Body of pancreas (tissue), 4 donors: Measurements from ENCODE around the gene TBX4. TPM values are rescaled to one million over a fixed set of nuclear protein-coding genes. Genes with fewer than 3 reads are reported as not detected.

Source experiments
- ATAC-seq: fragments of 150-250 bp; one replicate; pipeline ENCODE4 v1.9.1; 2016
- DNase-seq, 4 donors: peaks; one replicate each; pipeline ENCODE4 v3.0.0-alpha.2; 2019
- H3K27ac ChIP-seq, 4 donors: fragments of 200-600 bp; sonication (generic); 1 replicate in 3 of 4; 2 replicates in 1 of 4; pipeline versions ENCODE4 v1.5.1 to v1.6.1; 2016 to 2019; ENCODE audit warnings: mild to moderate bottlenecking in 1 of 4, mixed read lengths in 1 of 4, moderate library complexity in 1 of 4
- H3K27me3 ChIP-seq, 2 donors: fragments of 200-600 bp; sonication (generic); one replicate each; pipeline ENCODE4 v1.6.0; 2016; ENCODE audit warnings: mild to moderate bottlenecking in 1 of 2
- H3K36me3 ChIP-seq, 2 donors: fragments of 200-600 bp; sonication (generic); replicated peaks in 1 of 2; 2 replicates each; pipeline ENCODE4 v1.5.1; 2016; ENCODE audit warnings: low read depth in 2 of 2; ENCODE audit not compliant: insufficient read depth in 1 of 2
- H3K4me1 ChIP-seq: fragments of 200-600 bp; sonication (generic); one replicate; pipeline ENCODE4 v1.6.0; 2016
- H3K4me3 ChIP-seq, 2 donors: fragments of 200-600 bp; sonication (generic); 1 replicate in 1 of 2; 2 replicates in 1 of 2; pipeline ENCODE4 v1.5.1; 2016 to 2019
- H3K9me3 ChIP-seq, 3 donors: fragments of 200-600 bp; sonication (generic); 1 replicate in 2 of 3; 2 replicates in 1 of 3; pipeline ENCODE4 v1.5.1; 2016
- POLR2A ChIP-seq, 3 donors: fragments of 450-650 bp; IDR thresholded peaks; one replicate each; pipeline ENCODE4 v1.6.1; 2016; ENCODE audit warnings: antibody characterized with exemption in 3 of 3, mild to moderate bottlenecking in 2 of 3
- WGBS, 2 donors: methylation state at CpG; one replicate each; pipeline ENCODE4 v1.1.5; 2017; 5-methylcytosine and 5-hydroxymethylcytosine counted together
- intact Hi-C: fragments of 100-400 bp; cut with DNase I; formaldehyde crosslinking; loops from one replicate; pipeline ENCODE4 v1.15.1; 2023
- total RNA-seq, 2 donors: library from RNA; depleted of rRNA; stranded (reverse); fragments of >200 nt; gene quantifications; one replicate each; pipeline ENCODE4 v1.1.0, GENCODE V29; 2016
- TF ChIP-seq, protein P1 (sequence below), 7 experiments: fragments of 450-650 bp in 4 of 7; fragments of 200-600 bp in 3 of 7; sonication (generic) in 3 of 7; IDR thresholded peaks; one replicate each; pipeline ENCODE4 v1.5.1; 2016 to 2019; ENCODE audit warnings: antibody characterized with exemption in 7 of 7

Gene TBX4
- total RNA-seq, 2 donors from 2014 or later, result not detected

DNA sequence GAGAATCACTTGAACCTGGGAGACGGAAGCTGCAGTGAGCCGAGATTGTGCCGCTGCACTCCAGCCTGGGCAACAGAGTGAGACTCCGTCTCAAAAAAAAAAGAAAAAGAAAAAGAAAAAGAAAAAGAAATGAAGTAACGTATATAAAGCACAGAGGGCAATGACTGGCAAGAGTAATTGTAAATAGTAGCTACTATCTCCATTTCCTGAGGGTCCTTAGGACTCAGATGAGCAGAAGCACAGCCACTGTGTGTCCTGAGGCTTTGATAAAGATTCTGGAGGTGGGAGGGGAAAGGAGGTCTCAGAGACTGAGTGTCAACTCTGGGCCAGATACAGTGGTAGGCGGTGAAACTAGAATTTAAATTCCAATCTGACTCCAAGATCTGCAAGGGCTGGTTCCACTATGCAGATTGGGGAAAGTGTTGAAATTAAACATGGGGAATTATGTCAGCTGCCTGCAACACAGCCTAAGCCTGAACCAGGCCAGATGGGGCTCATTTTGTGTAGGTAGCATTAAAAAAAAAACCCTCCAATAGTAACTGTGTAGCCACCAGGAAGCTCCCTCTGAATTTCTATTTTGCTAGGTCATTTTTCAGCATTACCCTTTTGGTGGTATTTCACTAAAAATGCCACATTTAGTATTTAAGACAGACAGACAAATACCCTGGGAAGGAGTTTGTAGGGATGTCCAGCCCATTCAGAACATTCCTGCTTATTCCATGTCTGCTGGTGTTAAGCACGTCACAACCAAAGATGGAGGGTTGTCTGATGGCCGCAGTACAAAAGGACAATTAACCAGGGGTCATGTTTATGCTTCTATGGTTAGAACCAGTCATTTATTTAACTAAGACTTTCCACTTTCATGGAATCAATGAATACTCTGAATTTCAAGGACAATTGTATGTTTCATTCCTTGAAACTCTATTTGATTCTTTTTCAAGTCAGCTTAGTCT is 46.1 kb downstream of the TBX4 start:
- intact Hi-C loops, result no loop called here
- TF ChIP-seq, protein P1, sequence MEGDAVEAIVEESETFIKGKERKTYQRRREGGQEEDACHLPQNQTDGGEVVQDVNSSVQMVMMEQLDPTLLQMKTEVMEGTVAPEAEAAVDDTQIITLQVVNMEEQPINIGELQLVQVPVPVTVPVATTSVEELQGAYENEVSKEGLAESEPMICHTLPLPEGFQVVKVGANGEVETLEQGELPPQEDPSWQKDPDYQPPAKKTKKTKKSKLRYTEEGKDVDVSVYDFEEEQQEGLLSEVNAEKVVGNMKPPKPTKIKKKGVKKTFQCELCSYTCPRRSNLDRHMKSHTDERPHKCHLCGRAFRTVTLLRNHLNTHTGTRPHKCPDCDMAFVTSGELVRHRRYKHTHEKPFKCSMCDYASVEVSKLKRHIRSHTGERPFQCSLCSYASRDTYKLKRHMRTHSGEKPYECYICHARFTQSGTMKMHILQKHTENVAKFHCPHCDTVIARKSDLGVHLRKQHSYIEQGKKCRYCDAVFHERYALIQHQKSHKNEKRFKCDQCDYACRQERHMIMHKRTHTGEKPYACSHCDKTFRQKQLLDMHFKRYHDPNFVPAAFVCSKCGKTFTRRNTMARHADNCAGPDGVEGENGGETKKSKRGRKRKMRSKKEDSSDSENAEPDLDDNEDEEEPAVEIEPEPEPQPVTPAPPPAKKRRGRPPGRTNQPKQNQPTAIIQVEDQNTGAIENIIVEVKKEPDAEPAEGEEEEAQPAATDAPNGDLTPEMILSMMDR (IDR thresholded peaks at IDR 0.05), result no peak
- no peak for TF ChIP-seq POLR2A (IDR thresholded peaks at IDR 0.05)
- 91% methylated on average over 8 of the region's 8 CpGs for WGBS, 2 donors

DNA sequence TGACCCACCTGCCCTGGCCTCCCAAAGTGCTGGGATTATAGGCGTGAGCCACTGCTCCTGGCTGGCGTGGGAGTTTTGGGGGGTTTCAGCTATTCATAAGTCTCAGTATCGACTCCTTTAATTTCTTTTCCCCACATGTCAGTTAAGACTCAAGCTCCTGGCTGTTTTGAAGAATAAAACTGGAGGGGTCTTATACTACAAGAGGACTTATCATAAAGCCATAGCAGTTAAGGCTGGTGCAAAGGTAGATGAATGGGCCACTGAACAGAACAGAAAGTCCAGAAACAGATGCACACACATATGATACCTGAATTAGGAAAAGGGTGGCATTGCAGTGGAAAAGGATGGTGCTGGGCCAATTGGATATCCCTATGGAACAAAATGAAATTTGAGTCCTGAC is 47.4 kb downstream of the TBX4 start:
- intact Hi-C loops, result no loop called here
- Histone ChIP-seq H3K36me3 (no peaks in the 10 kb centered on the region), H3K4me3 (no peak overlapping the region), H3K4me1 (no peaks in the 10 kb centered on the region), H3K9me3 (no peaks in the 10 kb centered on the region), H3K27ac (no peak overlapping the region), H3K27me3 (no peaks in the 10 kb centered on the region)
- TF ChIP-seq POLR2A (IDR thresholded peaks at IDR 0.05), result no peak
- TF ChIP-seq, protein P1 (IDR thresholded peaks at IDR 0.05), result no peak
- ATAC-seq (no peak), DNase-seq (no peak)
- WGBS, 2 donors, result 92 to 100% methylated on average over 3 of the region's 3 CpGs

More for the DNA sequence above, 46.1 kb downstream of the TBX4 start:
- no peak for ATAC-seq
- no peaks in the 10 kb centered on the region for H3K9me3 ChIP-seq
- H3K4me1 ChIP-seq, result no peaks in the 10 kb centered on the region
- H3K36me3 ChIP-seq, result no peaks in the 10 kb centered on the region
- no peak overlapping the region for H3K4me3 ChIP-seq
- H3K27ac ChIP-seq, result no peak overlapping the region
- no peaks in the 10 kb centered on the region for H3K27me3 ChIP-seq
- no peak for DNase-seq

DNA sequence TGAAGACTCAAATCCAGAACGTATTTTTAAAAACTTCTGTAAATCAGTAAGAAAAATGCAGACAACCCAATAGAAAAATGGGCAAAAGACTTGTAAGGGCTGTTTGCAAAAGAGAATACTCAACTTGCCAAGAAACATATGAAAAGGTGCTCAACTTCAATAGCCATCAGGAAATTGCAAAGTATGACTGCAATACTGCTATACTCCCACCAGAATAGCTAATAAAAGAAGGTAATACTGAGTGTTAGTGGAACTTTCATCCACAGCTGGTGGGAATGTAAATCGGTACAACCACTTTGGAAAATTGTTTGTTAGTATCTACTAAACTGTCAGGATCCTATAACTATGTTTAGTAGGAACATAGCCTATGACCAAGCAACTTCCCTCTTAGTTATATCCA is 48.1 kb downstream of the TBX4 start:
- H3K27me3 ChIP-seq, result no peaks in the 10 kb centered on the region
- DNase-seq (no peak), ATAC-seq (no peak)
- no peak overlapping the region for H3K4me3 ChIP-seq
- no peaks in the 10 kb centered on the region for H3K4me1 ChIP-seq
- WGBS, 2 donors, result 78 to 83% methylated on average over 2 of the region's 2 CpGs
- no peak overlapping the region for H3K27ac ChIP-seq
- TF ChIP-seq POLR2A (IDR thresholded peaks at IDR 0.05), result no peak
- TF ChIP-seq, protein P1 (IDR thresholded peaks at IDR 0.05), result no peak
- H3K9me3 ChIP-seq, result no peaks in the 10 kb centered on the region
- H3K36me3 ChIP-seq, result no peaks in the 10 kb centered on the region
- intact Hi-C loops, result no loop called here

DNA sequence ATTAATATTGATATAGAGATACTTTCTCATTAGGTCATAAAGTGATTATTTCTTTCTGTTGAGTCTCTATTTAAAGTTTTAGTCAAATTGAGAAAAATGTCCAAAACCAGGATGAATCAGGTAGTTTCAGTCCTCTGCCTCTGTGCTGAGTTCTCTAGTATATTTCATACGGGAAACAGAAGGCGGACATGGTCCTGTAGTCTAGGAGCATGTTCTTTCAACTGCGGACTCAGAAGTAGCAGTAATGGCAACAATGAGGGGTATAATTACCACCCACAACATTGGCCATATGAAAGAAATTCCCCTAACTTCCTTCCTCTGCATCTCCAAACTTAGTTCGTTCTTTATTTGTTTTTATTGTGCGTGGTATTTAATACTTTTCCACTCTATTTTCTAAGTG is 50.1 kb downstream of the TBX4 start:
- no peak for DNase-seq
- H3K27me3 ChIP-seq, result no peaks in the 10 kb centered on the region
- TF ChIP-seq, protein P1 (IDR thresholded peaks at IDR 0.05), result no peak
- TF ChIP-seq POLR2A (IDR thresholded peaks at IDR 0.05), result no peak
- no peak overlapping the region for H3K27ac ChIP-seq
- WGBS, 2 donors, result 84 to 87% methylated on average over 5 of the region's 5 CpGs
- ATAC-seq, result no peak
- H3K36me3 ChIP-seq, result no peaks in the 10 kb centered on the region
- no peaks in the 10 kb centered on the region for H3K4me1 ChIP-seq
- intact Hi-C loops, result no loop called here
- no peaks in the 10 kb centered on the region for H3K9me3 ChIP-seq
- H3K4me3 ChIP-seq, result no peak overlapping the region

DNA sequence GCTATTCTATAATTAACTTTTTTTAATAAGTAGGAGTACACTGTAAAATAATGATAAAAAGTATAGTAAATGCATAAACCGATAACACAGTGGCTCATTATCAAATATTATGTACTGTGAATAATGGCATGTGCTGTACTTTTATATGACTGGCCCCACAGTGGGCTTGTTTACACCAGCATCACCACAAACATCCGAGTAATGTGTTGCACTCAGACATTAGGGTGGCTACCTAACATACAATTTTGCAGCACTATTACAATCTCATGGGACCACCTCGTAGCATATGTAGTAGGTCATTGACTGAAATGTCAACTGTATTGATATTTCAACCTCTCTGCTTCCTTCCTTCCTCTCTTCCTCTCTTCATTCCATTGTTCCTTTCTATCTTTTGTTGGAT is 51.7 kb downstream of the TBX4 start:
- Histone ChIP-seq H3K36me3 (no peaks in the 10 kb centered on the region), H3K4me1 (no peaks in the 10 kb centered on the region), H3K9me3 (no peaks in the 10 kb centered on the region), H3K27me3 (no peaks in the 10 kb centered on the region), H3K27ac (no peak overlapping the region), H3K4me3 (no peak overlapping the region)
- ATAC-seq (no peak), DNase-seq (no peak)
- WGBS, 2 donors, result 56 to 58% methylated on average over 3 of the region's 3 CpGs
- intact Hi-C loops, result no loop called here
- TF ChIP-seq POLR2A (IDR thresholded peaks at IDR 0.05), result no peak
- TF ChIP-seq, protein P1 (IDR thresholded peaks at IDR 0.05), result no peak
